ENCODE measurements around the gene SOX15.
A peak's percentile ranks its signal among the peaks of the same experiment; 100 is the strongest.

SOX15 gene

GRCh38 chr17:7576432-7576937, 13.4 kb downstream of the SOX15 start:
- DNase-seq, result no peak

GRCh38 chr17:7575959-7576358, 13.9 kb downstream of the SOX15 start:
- DNase-seq, result no peak

- no peak for DNase-seq
Measured at GRCh38 chr17:7575481-7575883, 14.4 kb downstream of the SOX15 start.

GRCh38 chr17:7574176-7574953, 15.5 kb downstream of the SOX15 start:
- no peak for DNase-seq

GRCh38 chr17:7573324-7574080, 16.4 kb downstream of the SOX15 start:
- DNase-seq, result peak; percentile 74

- peak; percentile 98 for DNase-seq
Measured at GRCh38 chr17:7572588-7573323, 17.1 kb downstream of the SOX15 start.

- no peak for DNase-seq
Measured at GRCh38 chr17:7572338-7572587, 17.6 kb downstream of the SOX15 start.

- DNase-seq, result no peak
Measured at GRCh38 chr17:7570351-7570750, 19.5 kb downstream of the SOX15 start.

GRCh38 chr17:7569571-7569970, 20.3 kb downstream of the SOX15 start:
- DNase-seq, result no peak

GRCh38 chr17:7563115-7563869, 26.6 kb downstream of the SOX15 start:
- no peak for DNase-seq

GRCh38 chr17:7562208-7562605, 27.7 kb downstream of the SOX15 start:
- no peak for DNase-seq

GRCh38 chr17:7561589-7562207, 28.2 kb downstream of the SOX15 start, which contains the start of gene SENP3:
Gene SENP3 (plus strand): TSS chr17:7561919. CDS start chr17:7563077, 1,158 bp downstream.
- DNase-seq, result peak; percentile 70

GRCh38 chr17:7561028-7561575, 28.8 kb downstream of the SOX15 start:
- peak; percentile 81 for DNase-seq

GRCh38 chr17:7560172-7561027, 29.5 kb downstream of the SOX15 start:
- DNase-seq, result no peak

- no peak for DNase-seq
Measured at GRCh38 chr17:7559320-7560171, 30.3 kb downstream of the SOX15 start.

- DNase-seq, result no peak
Measured at GRCh38 chr17:7558544-7559319, 31.2 kb downstream of the SOX15 start, which contains the start of gene TNFSF13. Gene TNFSF13 (plus strand): TSS chr17:7558750. CDS start chr17:7559040, 290 bp downstream.

GRCh38 chr17:7557775-7558543, 31.9 kb downstream of the SOX15 start:
- DNase-seq, result no peak

- DNase-seq, result no peak
Measured at GRCh38 chr17:7557147-7557764, 32.6 kb downstream of the SOX15 start.

Measured in NCI-H1694 treated with DMSO at 0.1 percent for 48 hours (cell line).